Activated CD4-positive, alpha-beta T cell treated with anti-CD3 and anti-CD28 coated beads for 36 hours (primary cell): Measurements from ENCODE around the gene TMEM184B. TPM values are rescaled to one million over a fixed set of nuclear protein-coding genes. Genes with fewer than 3 reads are reported as not detected.
A peak's percentile ranks its signal among the peaks of the same experiment; 100 is the strongest.

Experiments
- ATAC-seq: fragments of 200-7000 bp; cut with Tn5 transposase; one replicate; pipeline ENCODE4 v1.10.0; 2021; ENCODE audit warnings: mild to moderate bottlenecking, moderate library complexity
- CTCF ChIA-PET: fragments of 350-600 bp; sonication (Branson Sonifier 250); formaldehyde crosslinking; loops from one replicate; lab custom pipeline; 2021; ENCODE audit warnings: antibody characterized with exemption; lab: Charles Lee
- POLR2A ChIA-PET: fragments of 350-600 bp; sonication (Branson Sonifier 250); formaldehyde crosslinking; loops from one replicate; lab custom pipeline; 2021; ENCODE audit warnings: antibody characterized with exemption, inconsistent platforms; lab: Charles Lee
- DNase-seq: peaks from one replicate; pipeline ENCODE4 v3.0.0-alpha.2; 2020
- H3K27ac Mint-ChIP-seq: one replicate; pipeline ENCODE4 v1.8.0; 2021; ENCODE audit warnings: mixed read lengths
- H3K27me3 Mint-ChIP-seq: one replicate; pipeline ENCODE4 v1.8.0; 2021; ENCODE audit warnings: mixed read lengths
- H3K36me3 Mint-ChIP-seq: one replicate; pipeline ENCODE4 v1.8.0; 2021; ENCODE audit warnings: low read depth, mixed read lengths
- H3K4me1 Mint-ChIP-seq: one replicate; pipeline ENCODE4 v1.8.0; 2021; ENCODE audit warnings: mixed read lengths
- H3K4me3 Mint-ChIP-seq: one replicate; pipeline ENCODE4 v1.8.0; 2021; ENCODE audit warnings: mild to moderate bottlenecking, moderate library complexity, mixed read lengths
- H3K9me3 Mint-ChIP-seq: one replicate; pipeline ENCODE4 v1.8.0; 2021; ENCODE audit warnings: low read depth, mixed read lengths
- intact Hi-C, 2 experiments: fragments of 100-400 bp; cut with DNase I in 1 of 2; cut with micrococcal nuclease in 1 of 2; formaldehyde crosslinking; loops; one replicate each; pipeline versions ENCODE4 v1.14.2 to v1.15.1; 2022 to 2024; cut with DNase I, micrococcal nuclease
- total RNA-seq, 2 experiments: library from RNA; stranded (reverse); gene quantifications; one replicate each; pipeline ENCODE4 v1.2.3, GENCODE V29; 2021

TMEM184B gene
- total RNA-seq, 2 experiments from 2014 or later, result 16.0 to 19.8 TPM

DNA sequence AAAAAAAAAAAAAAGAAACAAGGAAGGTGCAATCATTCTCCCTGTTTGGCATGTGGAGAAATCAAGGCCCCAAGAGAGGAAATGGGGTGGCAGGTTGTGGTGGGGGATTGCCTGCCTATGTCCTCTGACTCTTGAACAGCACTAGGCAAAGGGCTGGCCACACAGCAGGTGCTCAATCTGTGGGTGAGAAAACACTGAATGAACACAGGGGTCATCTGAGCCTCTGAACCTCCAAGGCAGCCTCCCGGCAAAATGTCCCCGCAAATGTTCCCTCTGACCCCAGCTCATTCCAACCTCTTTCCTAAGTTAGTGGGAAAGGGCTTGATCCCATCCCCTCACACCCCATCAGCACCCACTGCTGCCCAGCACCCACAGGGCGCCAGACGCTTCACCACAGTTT, 95.8 kb downstream of the TMEM184B start:
- CTCF ChIA-PET, result interaction anchor here (0.5 kb wide), 1 partner anchor 610 kb away, joined by 3 read pairs; no protein-coding TSS in a partner anchor
- DNase-seq, result no peak
- peaks cover 8% of the 10 kb centered on the region for H3K36me3 Mint-ChIP-seq

GRCh38 chr22:38176170-38176741, 96.6 kb downstream of the TMEM184B start:
- no peaks in the 10 kb centered on the region for H3K27me3 Mint-ChIP-seq
- no peaks in the 10 kb centered on the region for H3K9me3 Mint-ChIP-seq
- peaks cover 6% of the 10 kb centered on the region for H3K36me3 Mint-ChIP-seq
- intact Hi-C loops, result no loop called here
- ATAC-seq (no peak), DNase-seq (no peak)
- ChIA-PET CTCF (interaction anchor here (0.5 kb wide), 1 partner anchor 609 kb away, joined by 3 read pairs; no protein-coding TSS in a partner anchor), POLR2A (no interaction called here)
- H3K4me1 Mint-ChIP-seq, result peaks cover 38% of the 10 kb centered on the region
- H3K4me3 Mint-ChIP-seq, result no peak overlapping the region
- H3K27ac Mint-ChIP-seq, result no peak overlapping the region

More for the DNA sequence above, 95.8 kb downstream of the TMEM184B start:
- POLR2A ChIA-PET, result no interaction called here
- intact Hi-C loops, result no loop called here
- Mint-ChIP-seq H3K4me1 (peaks cover 40% of the 10 kb centered on the region), H3K27ac (no peak overlapping the region), H3K4me3 (no peak overlapping the region), H3K9me3 (no peaks in the 10 kb centered on the region), H3K27me3 (no peaks in the 10 kb centered on the region)
- ATAC-seq, result no peak

DNA sequence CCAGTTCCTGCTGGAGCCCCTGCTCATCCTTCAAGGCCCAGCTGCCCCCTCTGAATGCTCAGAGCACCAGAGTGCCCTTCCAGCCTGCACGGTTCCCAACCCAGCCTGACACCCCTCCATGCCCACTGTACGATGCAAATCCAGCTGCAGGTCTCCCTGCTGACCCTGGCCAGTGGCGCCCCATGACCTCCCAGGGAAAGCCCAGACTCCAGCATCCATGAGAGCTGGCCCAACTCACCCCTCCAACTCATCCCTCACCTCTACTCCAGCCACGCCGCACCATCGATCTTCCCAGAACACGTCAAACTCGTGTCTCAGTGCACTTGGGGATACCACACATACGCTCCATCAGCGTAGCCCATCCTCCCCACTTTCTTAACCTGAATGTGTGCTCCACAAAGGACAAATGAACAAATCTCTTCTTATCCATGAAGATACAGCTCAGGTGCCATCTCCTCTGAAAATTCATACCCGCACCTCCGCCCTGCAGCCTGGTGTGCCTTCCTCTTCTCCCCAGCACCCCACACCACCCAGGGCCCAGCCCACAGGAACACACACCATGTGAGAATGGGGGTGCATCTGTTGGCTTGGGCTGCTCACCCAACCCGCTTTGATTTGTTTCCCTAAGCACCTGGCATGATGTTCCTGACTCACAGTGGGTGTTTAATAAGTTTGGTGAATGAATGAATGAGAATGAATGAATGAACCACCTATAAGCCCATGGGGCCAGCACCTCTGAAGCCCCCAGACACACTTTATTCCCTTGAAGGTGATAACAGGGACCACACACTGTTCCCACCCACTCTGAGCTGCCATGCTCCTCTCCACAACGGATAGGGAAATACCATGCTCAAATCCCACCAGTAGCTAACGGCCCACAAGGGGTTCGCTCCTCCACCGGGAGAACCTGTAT, 97.3 kb downstream of the TMEM184B start:
- Mint-ChIP-seq H3K27ac (no peak overlapping the region), H3K4me1 (peaks cover 30% of the 10 kb centered on the region), H3K4me3 (no peak overlapping the region), H3K27me3 (no peaks in the 10 kb centered on the region), H3K9me3 (no peaks in the 10 kb centered on the region), H3K36me3 (peaks cover 6% of the 10 kb centered on the region)
- no peak for DNase-seq
- POLR2A ChIA-PET, result no interaction called here
- intact Hi-C loops, result no loop called here
- no peak for ATAC-seq
- CTCF ChIA-PET, result no interaction called here

- H3K36me3 Mint-ChIP-seq, result peaks cover 4% of the 10 kb centered on the region
- POLR2A ChIA-PET, result no interaction called here
- peaks cover 22% of the 10 kb centered on the region for H3K4me1 Mint-ChIP-seq
- intact Hi-C loops, result no loop called here
- no peaks in the 10 kb centered on the region for H3K27me3 Mint-ChIP-seq
- ATAC-seq (no peak), DNase-seq (no peak)
- no peak overlapping the region for H3K4me3 Mint-ChIP-seq
- H3K27ac Mint-ChIP-seq, result no peak overlapping the region
- H3K9me3 Mint-ChIP-seq, result no peaks in the 10 kb centered on the region
- CTCF ChIA-PET, result interaction anchor here (0.7 kb wide), 1 partner anchor 32 kb away, joined by 4 read pairs; no protein-coding TSS in a partner anchor
These were observed 98.2 kb downstream of the TMEM184B start for GRCh38 chr22:38174626-38175025.

DNA sequence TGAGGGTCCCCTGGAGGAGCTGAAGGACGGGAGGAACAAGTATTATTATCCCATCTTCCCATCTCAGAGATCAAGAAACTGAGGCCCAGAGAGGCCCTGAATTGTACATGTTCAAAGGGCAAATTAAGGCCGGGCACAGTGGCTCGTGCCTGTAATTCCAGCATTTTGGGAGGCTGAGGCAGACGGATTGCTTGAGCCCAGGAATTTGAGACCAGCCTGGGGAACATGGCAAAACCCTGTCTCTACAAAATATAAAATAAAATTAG, 99.2 kb downstream of the TMEM184B start:
- ChIA-PET POLR2A (interaction anchor here (0.6 kb wide), 1 partner anchor 19 kb away, joined by 3 read pairs; no protein-coding TSS in a partner anchor), CTCF (interaction anchor here (1.5 kb wide), 1 partner anchor 8 kb away, joined by 3 read pairs; the partner anchor contains the start of gene PLA2G6)
- H3K4me1 Mint-ChIP-seq, result peaks cover 14% of the 10 kb centered on the region
- H3K9me3 Mint-ChIP-seq, result no peaks in the 10 kb centered on the region
- ATAC-seq, result no peak
- peaks cover 4% of the 10 kb centered on the region for H3K36me3 Mint-ChIP-seq
- H3K4me3 Mint-ChIP-seq, result no peak overlapping the region
- no peak for DNase-seq
- H3K27me3 Mint-ChIP-seq, result no peaks in the 10 kb centered on the region
- intact Hi-C loops, result no loop called here
- H3K27ac Mint-ChIP-seq, result no peak overlapping the region

DNA sequence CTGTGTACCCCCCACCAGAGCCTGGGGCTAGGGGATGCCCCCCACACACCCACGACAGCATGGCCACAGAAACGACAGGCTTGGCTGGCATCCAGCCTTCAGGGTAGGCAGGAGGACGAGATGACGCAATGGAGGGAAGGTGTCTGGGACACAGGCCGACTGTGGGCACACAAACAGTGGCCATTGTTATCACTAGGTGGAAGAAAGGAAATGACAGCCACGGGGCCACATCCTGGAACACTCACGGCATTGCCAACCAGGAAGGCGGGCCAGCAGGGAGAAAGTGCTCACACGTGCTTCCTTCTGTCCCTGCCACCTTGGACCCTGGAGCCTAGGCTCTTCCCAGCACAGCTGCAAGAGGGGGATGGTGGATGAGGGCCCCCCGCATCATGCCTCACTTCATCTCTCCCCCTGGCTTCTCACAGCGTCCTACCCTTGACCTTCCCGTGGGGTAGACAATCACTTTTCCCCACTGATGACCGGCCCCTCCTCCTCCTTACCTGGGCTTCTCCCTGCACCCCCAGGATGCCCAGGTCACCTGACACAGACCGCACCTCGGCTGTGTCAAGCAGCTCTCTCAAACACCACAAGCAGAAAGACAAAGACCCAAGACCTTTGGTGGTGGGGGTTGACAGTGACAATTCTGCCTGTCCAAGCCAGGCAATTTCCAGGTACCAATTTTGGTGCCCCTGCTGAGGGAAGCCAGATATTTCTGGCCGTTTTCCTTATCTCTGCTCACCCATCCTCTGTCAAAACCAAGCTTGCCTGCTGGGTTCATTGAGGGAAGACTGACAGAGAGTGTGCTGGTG, 99.8 kb downstream of the TMEM184B start:
- ChIA-PET CTCF (interaction anchor here (1.5 kb wide), 1 partner anchor 9 kb away, joined by 3 read pairs; the partner anchor contains the start of gene PLA2G6), POLR2A (interaction anchor here (0.6 kb wide), 1 partner anchor 20 kb away, joined by 3 read pairs; no protein-coding TSS in a partner anchor)
- intact Hi-C loops, result no loop called here
- Mint-ChIP-seq H3K36me3 (peaks cover 4% of the 10 kb centered on the region), H3K4me3 (no peak overlapping the region), H3K27me3 (no peaks in the 10 kb centered on the region), H3K9me3 (no peaks in the 10 kb centered on the region), H3K27ac (peak overlapping the region; percentile 31), H3K4me1 (peaks cover 14% of the 10 kb centered on the region)
- ATAC-seq, result no peak
- DNase-seq, result no peak

DNA sequence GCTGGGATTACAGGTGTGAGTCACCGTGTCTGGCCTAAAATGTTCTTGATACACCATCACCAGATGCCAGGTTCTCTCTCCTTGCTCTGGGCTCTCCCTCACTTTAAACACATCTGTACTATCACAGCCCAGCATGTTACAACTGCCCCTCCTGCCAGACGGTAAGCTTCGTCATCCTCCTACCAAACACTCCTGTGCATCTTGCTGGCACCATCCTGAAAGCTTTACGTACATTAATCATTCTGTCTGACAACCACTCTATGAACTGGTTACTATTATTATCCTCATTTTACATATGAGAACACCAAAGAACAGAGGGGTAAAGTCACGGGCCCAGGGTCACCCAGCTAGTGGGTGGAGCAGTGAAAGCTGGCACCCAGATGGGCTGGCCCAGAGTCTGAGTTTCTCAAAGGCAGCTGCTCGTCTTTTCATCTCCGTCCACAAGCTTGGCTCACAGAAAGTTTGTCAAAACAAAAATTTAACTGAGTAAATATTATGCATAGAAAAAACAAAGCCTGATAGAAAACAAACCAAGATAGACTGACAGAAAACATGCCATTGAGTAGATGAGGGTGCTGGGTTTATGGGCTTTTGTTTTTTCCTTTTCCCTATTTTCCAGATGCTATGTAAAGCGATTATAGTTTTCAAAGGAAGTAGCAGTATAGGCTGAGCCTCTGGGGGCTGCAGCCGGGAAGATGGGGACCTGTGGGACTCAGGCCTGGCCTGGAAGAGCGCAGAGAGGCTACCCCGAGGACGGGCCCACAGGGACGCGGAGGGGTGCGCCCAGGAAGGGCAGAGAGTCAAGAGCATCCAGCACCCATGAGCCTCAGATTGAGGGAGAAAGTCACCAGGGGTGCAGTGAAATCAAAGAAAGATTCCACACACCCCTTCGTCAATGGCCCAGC, 100.6 kb downstream of the TMEM184B start:
- Mint-ChIP-seq H3K27me3 (no peaks in the 10 kb centered on the region), H3K9me3 (no peaks in the 10 kb centered on the region), H3K36me3 (peaks cover 4% of the 10 kb centered on the region), H3K4me3 (no peak overlapping the region), H3K4me1 (peaks cover 14% of the 10 kb centered on the region), H3K27ac (no peak overlapping the region)
- intact Hi-C loops, result no loop called here
- POLR2A ChIA-PET, result no interaction called here
- CTCF ChIA-PET, result no interaction called here
- DNase-seq (no peak), ATAC-seq (no peak)

DNA sequence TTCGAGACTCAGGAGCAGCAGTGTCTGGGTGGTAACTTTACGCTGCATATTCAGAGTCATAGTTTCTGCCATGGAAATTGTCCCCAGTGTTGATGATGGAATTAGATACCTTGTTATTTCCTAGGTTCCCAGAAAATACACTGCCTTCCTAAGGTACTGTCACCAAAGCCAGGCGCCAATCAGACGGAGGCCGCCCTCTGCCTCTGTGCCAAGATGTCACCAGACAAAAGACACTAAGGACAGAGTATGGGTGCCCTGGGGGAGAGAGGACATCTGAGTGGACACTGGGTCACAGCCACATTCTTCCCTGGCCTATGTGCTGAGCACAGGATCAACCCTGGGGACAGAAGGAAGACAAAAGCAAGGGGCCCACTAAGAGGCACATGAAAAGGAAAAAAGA, 102.3 kb downstream of the TMEM184B start:
- no peak for DNase-seq
- Mint-ChIP-seq H3K9me3 (no peaks in the 10 kb centered on the region), H3K4me1 (peaks cover 14% of the 10 kb centered on the region), H3K27ac (no peak overlapping the region), H3K27me3 (no peaks in the 10 kb centered on the region), H3K4me3 (no peak overlapping the region), H3K36me3 (peaks cover 7% of the 10 kb centered on the region)
- ChIA-PET POLR2A (no interaction called here), CTCF (interaction anchor here (0.6 kb wide), 1 partner anchor 511 kb away, joined by 3 read pairs; the partner anchor contains the start of gene TOMM22)
- no peak for ATAC-seq
- intact Hi-C loops, result no loop called here
